GM21576 (cell line): Measurements from ENCODE around the gene UVRAG.

Source experiments
- ATAC-seq: cut with Tn5 transposase; IDR thresholded peaks from one replicate; pipeline ENCODE4 v1.9.1; 2021; ENCODE audit warnings: mild to moderate bottlenecking, moderate library complexity; ENCODE audit not compliant: unreplicated experiment

The UVRAG gene

GRCh38 chr11:76131671-76132631 lies 316.9 kb downstream of the UVRAG start:
- no peak for ATAC-seq

- no peak for ATAC-seq
These were observed 319.2 kb downstream of the UVRAG start for GRCh38 chr11:76134239-76134638.

- no peak for ATAC-seq
These were observed 320.5 kb downstream of the UVRAG start for GRCh38 chr11:76135491-76135890.

- ATAC-seq: no peak
These were observed 324.3 kb downstream of the UVRAG start for GRCh38 chr11:76139314-76139713.

GRCh38 chr11:76140912-76141574 lies 326.0 kb downstream of the UVRAG start:
- no peak for ATAC-seq

- no peak for ATAC-seq
These were observed 327.0 kb downstream of the UVRAG start for GRCh38 chr11:76141901-76142588.

GRCh38 chr11:76143274-76143673 lies 328.3 kb downstream of the UVRAG start:
- ATAC-seq: no peak

- ATAC-seq: no peak
These were observed 332.2 kb downstream of the UVRAG start for GRCh38 chr11:76147106-76147740.

DNA sequence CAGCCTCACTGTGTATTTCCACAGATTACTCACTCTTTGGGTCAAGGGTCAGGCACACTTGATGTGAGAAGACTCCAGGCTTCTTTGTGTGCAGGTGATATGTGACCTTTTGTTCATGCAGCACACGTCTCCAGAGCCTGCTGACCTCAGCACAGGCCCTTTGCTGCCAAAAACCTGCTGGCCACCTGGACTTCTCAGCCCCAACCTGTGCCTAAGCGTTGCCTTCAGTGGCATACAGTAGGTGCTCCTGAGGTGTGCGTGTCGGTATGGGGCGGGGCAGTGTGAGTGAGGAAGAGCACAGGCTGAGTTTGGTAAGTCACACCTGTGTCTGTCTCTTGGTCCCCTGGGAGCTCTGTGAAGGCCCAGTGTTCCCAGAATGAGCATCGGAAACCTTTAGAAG lies 333.2 kb downstream of the UVRAG start:
- ATAC-seq: no peak

GRCh38 chr11:76148941-76149613 lies 334.1 kb downstream of the UVRAG start:
- no peak for ATAC-seq

DNA sequence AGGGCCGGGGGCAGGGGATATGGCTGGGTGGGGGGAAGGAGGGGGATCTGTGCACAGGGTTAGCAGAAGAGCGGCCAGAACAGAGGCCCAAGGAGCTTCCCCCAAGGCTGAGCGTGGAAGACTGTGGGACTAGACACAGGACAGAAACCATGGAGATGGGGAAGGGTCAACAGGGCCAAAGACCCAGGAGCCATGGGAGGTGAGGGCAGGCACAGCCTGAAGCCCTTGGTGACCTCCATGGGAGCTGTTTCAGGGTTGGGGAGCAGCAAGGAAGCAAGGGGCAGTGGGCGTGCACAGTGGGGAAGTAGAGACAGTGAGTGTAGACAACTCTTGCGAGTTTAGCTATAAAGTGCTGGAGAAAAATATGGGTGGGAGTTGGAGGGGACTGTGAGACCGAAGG lies 334.7 kb downstream of the UVRAG start:
- no peak for ATAC-seq

- ATAC-seq: no peak
These were observed 335.1 kb downstream of the UVRAG start for GRCh38 chr11:76150141-76150540.

DNA sequence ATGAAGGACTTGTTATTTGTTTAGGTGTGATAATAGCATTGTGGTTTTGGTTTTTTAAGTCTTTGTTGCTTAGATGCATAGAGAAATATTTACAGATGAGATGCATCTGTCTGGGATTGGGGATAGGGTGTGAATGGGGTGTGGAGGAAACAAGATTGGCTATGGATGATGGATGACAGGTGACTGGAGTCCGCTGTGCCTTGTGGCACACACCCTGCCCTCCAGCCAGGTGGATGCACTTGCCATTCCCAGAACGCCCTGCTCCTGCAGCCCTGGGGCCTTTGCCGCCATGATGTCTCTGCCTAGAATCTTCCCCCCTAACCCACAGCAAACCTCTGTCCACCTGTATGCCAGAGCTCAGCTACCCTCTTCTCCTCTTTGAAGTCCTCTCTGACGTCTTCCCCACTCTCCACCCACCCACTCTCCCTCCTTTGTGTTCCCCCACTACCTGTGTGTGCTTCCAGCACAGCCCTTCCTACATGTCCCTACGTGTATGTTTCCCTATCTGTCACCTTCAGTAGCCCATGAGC lies 336.6 kb downstream of the UVRAG start:
- ATAC-seq: no peak

DNA sequence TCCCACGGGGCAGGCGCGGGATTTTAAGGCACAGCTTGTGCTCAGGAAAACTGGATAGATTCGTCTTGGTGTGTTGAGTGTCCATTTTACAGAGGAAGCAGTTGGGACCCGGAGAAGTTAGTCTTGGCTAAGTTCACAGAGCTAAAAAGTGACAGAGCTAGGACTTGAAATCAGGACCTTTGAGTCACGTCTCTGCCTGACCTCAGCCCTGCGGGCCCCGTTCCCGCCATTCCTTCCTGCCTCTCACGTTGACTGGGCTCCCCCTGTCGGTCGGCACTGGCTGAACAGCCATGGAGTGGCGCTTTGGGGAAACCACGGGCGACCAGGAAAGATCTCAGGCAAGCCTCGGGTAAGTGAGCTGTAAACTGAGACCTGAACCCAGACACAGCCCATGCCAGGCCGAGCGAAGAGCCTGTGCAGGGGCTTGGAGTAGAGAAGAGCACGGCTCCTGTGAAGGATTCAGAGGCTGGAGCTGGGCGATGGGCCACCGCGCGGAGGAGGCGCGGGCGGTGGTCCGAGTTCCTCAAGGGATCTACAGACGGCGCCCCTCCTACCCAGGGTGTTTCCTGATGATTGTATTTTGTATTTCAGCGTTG lies 337.2 kb downstream of the UVRAG start:
- peak; percentile 76 for ATAC-seq

DNA sequence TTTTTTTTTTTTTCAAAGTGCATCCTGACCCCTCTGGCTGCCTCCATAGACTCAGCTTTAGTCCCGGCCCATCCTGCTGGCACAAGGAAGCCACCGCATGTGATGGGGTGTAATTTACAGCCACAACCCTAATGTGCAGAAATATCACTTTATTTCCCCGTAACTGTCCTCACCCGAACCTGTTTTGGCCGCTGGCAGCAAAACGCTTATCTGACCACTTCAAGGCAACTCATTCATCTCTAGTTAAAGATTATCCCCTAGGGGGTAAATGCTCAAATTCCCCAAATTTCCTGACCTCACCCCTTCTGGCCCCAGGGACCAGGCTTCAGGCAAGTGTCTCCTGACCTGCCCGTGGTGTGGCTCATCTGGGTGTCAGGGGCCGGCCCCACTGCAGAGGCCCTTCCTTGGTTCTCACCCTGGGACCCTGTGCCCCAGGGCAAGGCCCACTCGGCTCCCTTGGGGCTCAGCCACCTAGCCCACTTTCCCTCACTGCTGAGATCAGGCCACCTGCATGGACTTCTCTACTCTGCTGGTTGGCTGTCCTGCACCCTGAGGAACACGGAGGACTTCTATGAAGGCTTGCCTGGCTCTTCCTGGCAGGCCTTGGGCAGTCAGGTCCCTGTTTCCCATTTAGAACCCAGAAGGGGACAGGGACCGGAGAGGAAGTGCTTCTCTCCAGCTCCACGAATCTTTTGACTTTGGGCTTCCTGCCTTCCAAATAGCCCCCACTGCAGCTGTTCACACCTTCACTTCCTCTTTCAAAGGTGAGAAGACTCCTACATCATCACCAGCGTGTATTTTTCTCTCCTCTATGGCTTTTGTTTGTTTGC lies 337.9 kb downstream of the UVRAG start:
- peak; percentile 58 for ATAC-seq

- no peak for ATAC-seq
These were observed 338.5 kb downstream of the UVRAG start for GRCh38 chr11:76153571-76153923.

- no peak for ATAC-seq
These were observed 340.7 kb downstream of the UVRAG start for GRCh38 chr11:76155500-76156227.

DNA sequence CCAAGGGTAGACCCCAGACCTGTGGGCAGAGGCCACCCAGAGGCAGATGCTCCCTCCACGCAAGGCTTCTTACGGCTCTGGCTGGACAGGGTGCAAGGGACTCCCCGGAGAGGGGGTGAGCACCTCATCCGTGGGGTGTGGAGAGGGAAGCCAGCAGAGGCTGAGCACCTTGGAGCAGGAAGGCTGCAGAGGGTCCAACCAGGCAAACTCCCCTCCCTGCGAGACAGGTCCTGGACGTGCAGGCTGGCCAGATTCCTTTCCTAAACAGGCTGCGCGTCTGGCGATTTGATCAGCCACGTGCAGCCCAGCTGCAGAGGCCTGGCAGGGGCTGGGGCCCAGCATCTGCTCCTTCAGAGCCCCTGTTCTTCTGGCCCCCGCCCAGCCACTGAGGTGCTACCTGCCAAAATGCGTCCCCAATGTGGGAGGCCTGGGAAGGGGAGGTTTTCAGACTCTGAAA lies 342.0 kb downstream of the UVRAG start:
- no peak for ATAC-seq
